ENCODE data around the gene MED10. TPM values are rescaled to one million over a fixed set of nuclear protein-coding genes. Genes with fewer than 3 reads are reported as not detected.

MED10 gene
- total RNA-seq, 3 donors from 2014 or later (not counting 1 experiment from before 2014, with no cell fraction given): 64.4 to 68.5 (median 64.5) TPM

- H3K9me3 ChIP-seq (ENCODE audit: control insufficient read depth, insufficient read depth, low read length): no peaks in the 10 kb centered on the region
- intact Hi-C loops (cut with micrococcal nuclease): no loop called here
- Mint-ChIP-seq H3K4me3 (no peak overlapping the region), H3K36me3 (no peaks in the 10 kb centered on the region), H3K27ac (no peak overlapping the region), H3K9me3 (no peaks in the 10 kb centered on the region), H3K4me1 (no peaks in the 10 kb centered on the region), H3K27me3 (ENCODE audit: low read depth in 2 of 2) (peaks cover 15 to 37% of the 10 kb centered on the region in 2 donors)
- TF ChIP-seq CTCF (IDR thresholded peaks at IDR 0.05): no peak
- ATAC-seq (no peak), DNase-seq (no peak)
- WGBS (ENCODE audit: insufficient coverage): 36% methylated on average over 6 of the region's 6 CpGs
- no peaks in the 10 kb centered on the region for H3K4me1 ChIP-seq (ENCODE audit: control insufficient read depth, insufficient read depth, low read length)
- no peak overlapping the region for H3K27ac ChIP-seq (ENCODE audit: low read length)
- H3K27me3 ChIP-seq (ENCODE audit: control insufficient read depth, insufficient read depth, low read length): no peaks in the 10 kb centered on the region
- H3K4me3 ChIP-seq (ENCODE audit: low read length): no peak overlapping the region
- H3K36me3 ChIP-seq (ENCODE audit: control insufficient read depth, insufficient read depth, low read length): no peaks in the 10 kb centered on the region
Measured at GRCh38 chr5:6402939-6403338, 24.6 kb upstream of the MED10 start.

GRCh38 chr5:6401410-6401809 is 23.1 kb upstream of the MED10 start:
- Mint-ChIP-seq H3K27ac (no peak overlapping the region), H3K36me3 (no peaks in the 10 kb centered on the region), H3K4me3 (no peak overlapping the region), H3K9me3 (no peaks in the 10 kb centered on the region), H3K4me1 (no peaks in the 10 kb centered on the region), H3K27me3 (ENCODE audit: low read depth in 2 of 2) (peaks cover 10 to 29% of the 10 kb centered on the region in 2 donors)
- Histone ChIP-seq H3K36me3 (ENCODE audit: control insufficient read depth, insufficient read depth, low read length) (no peaks in the 10 kb centered on the region), H3K9me3 (ENCODE audit: control insufficient read depth, insufficient read depth, low read length) (no peaks in the 10 kb centered on the region), H3K27ac (ENCODE audit: low read length) (no peak overlapping the region), H3K4me3 (ENCODE audit: low read length) (no peak overlapping the region), H3K4me1 (ENCODE audit: control insufficient read depth, insufficient read depth, low read length) (no peaks in the 10 kb centered on the region), H3K27me3 (ENCODE audit: control insufficient read depth, insufficient read depth, low read length) (no peaks in the 10 kb centered on the region)
- no peak for ATAC-seq
- WGBS (ENCODE audit: insufficient coverage): 70% methylated on average over 2 of the region's 2 CpGs
- DNase-seq: no peak
- TF ChIP-seq CTCF (IDR thresholded peaks at IDR 0.05): no peak
- intact Hi-C loops (cut with micrococcal nuclease): no loop called here

DNA sequence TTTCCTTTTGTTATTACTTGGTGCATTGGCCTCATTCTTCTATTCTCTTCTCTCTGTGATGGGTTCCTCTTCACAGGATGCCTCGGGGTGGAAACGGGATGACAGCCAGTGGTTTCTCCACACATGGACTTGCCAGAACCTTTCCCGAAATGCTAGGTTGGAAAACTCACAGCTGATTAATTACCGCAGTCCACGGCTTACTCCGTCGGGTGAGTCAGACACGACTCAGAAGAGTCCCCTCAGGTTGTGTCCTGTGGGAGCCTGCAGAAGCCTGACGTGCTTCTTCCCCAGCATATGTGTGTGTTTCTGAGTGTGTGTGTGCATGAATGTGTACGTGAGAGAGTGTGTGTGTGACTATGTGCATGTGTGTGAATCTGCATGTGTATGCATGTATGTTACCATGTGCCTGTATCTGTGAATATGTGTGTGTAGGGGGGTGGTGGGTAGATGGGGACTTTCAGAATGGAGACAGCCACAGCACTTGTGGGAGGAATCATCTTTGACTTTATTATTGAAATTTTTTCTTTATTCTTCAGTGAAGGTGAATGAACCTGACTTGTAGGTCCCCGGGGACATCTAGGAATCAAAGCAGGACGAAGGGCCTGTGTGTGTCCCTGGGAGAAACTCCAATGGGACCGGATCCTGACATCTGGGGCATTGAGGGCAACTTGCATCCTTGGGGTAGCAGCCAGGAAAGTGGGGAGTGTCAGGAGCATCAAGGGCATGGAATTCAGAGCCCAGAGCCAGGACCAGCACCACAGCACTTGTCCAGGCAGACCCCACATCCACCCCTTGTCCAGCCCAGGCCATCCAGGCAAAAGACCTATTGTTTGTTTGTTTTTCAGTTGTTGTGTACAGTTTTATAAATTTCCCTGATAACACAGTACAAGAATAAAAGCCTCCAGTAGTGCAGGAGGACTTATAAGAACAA is 21.9 kb upstream of the MED10 start:
- H3K4me1 Mint-ChIP-seq: no peaks in the 10 kb centered on the region
- 88% methylated on average over 13 of the region's 13 CpGs for whole genome bisulfite sequencing (ENCODE audit: insufficient coverage)
- no peak overlapping the region for H3K4me3 Mint-ChIP-seq
- ATAC-seq (no peak), DNase-seq (no peak)
- Histone ChIP-seq H3K36me3 (ENCODE audit: control insufficient read depth, insufficient read depth, low read length) (no peaks in the 10 kb centered on the region), H3K27ac (ENCODE audit: low read length) (no peak overlapping the region), H3K27me3 (ENCODE audit: control insufficient read depth, insufficient read depth, low read length) (no peaks in the 10 kb centered on the region), H3K4me1 (ENCODE audit: control insufficient read depth, insufficient read depth, low read length) (no peaks in the 10 kb centered on the region), H3K9me3 (ENCODE audit: control insufficient read depth, insufficient read depth, low read length) (no peaks in the 10 kb centered on the region), H3K4me3 (ENCODE audit: low read length) (no peak overlapping the region)
- H3K9me3 Mint-ChIP-seq: no peaks in the 10 kb centered on the region
- no peak for TF ChIP-seq CTCF (IDR thresholded peaks at IDR 0.05)
- H3K27ac Mint-ChIP-seq: no peak overlapping the region
- no peaks in the 10 kb centered on the region for H3K36me3 Mint-ChIP-seq
- H3K27me3 Mint-ChIP-seq (ENCODE audit: low read depth in 2 of 2): peaks cover 16 to 34% of the 10 kb centered on the region in 2 donors
- intact Hi-C loops (cut with micrococcal nuclease): no loop called here

All from natural killer cell (primary cell).